ENCODE measurements around the gene PRR32. TPM values are rescaled to one million over a fixed set of nuclear protein-coding genes. Genes with fewer than 3 reads are reported as not detected.

Gene PRR32
- total RNA-seq, 1 experiment from 2014 or later, result not detected

- intact Hi-C loops (cut with micrococcal nuclease; ENCODE audit: unreplicated experiment), result no loop called here
Measured at GRCh38 chrX:126847143-126847542, 27.6 kb downstream of the PRR32 start.

GRCh38 chrX:126855839-126856524 lies 36.5 kb downstream of the PRR32 start:
- BruUV-seq (replicated peaks), result no TSS peak
- ChIA-PET POLR2A (ENCODE audit: low non-redundant PET) (no interaction called here), CTCF (no interaction called here)
- no peak overlapping the region for H3K27ac ChIP-seq (ENCODE audit: low read depth, low read length, poor library complexity, severe bottlenecking)
- intact Hi-C loops (cut with micrococcal nuclease; ENCODE audit: unreplicated experiment), result no loop called here
- no peaks in the 10 kb centered on the region for H3K4me1 ChIP-seq (ENCODE audit: insufficient read depth, low read length, poor library complexity, severe bottlenecking)
- no peaks in the 10 kb centered on the region for H3K9me3 ChIP-seq (ENCODE audit: low read depth, low read length, poor library complexity, severe bottlenecking)
- no peak overlapping the region for H3K4me3 ChIP-seq (ENCODE audit: low read depth, low read length, poor library complexity, severe bottlenecking)
- no peak for DNase-seq (ENCODE audit: low spot score)
- no peaks in the 10 kb centered on the region for H3K36me3 ChIP-seq (ENCODE audit: insufficient read depth, low read length, poor library complexity, severe bottlenecking)
- H3K27me3 ChIP-seq (replicated peaks; ENCODE audit: insufficient read depth, low read depth, low read length, poor library complexity), result no peaks in the 10 kb centered on the region
- TF ChIP-seq CTCF (conservative IDR thresholded peaks at IDR 0.05; ENCODE audit: low read depth, low read length) (no peak), EZH2 (IDR thresholded peaks at IDR 0.05; ENCODE audit: borderline replicate concordance, low read depth, low read length, poor library complexity, severe bottlenecking) (no peak)

More at GRCh38 chrX:126847143-126847542, 27.6 kb downstream of the PRR32 start:
- H3K36me3 ChIP-seq (ENCODE audit: insufficient read depth, low read length, poor library complexity, severe bottlenecking), result no peaks in the 10 kb centered on the region
- H3K9me3 ChIP-seq (ENCODE audit: low read depth, low read length, poor library complexity, severe bottlenecking), result no peaks in the 10 kb centered on the region
- ChIA-PET POLR2A (ENCODE audit: low non-redundant PET) (no interaction called here), CTCF (no interaction called here)
- H3K27ac ChIP-seq (ENCODE audit: low read depth, low read length, poor library complexity, severe bottlenecking), result no peak overlapping the region
- H3K4me3 ChIP-seq (ENCODE audit: low read depth, low read length, poor library complexity, severe bottlenecking), result no peak overlapping the region
- DNase-seq (ENCODE audit: low spot score), result no peak
- no peak for TF ChIP-seq EZH2 (IDR thresholded peaks at IDR 0.05; ENCODE audit: borderline replicate concordance, low read depth, low read length, poor library complexity, severe bottlenecking)
- no peak for TF ChIP-seq CTCF (conservative IDR thresholded peaks at IDR 0.05; ENCODE audit: low read depth, low read length)
- no peaks in the 10 kb centered on the region for H3K27me3 ChIP-seq (replicated peaks; ENCODE audit: insufficient read depth, low read depth, low read length, poor library complexity)
- no peaks in the 10 kb centered on the region for H3K4me1 ChIP-seq (ENCODE audit: insufficient read depth, low read length, poor library complexity, severe bottlenecking)
- BruUV-seq (replicated peaks), result no TSS peak
